Heart left ventricle (tissue), 16 donors: ENCODE measurements around the gene MAML3. TPM values are rescaled to one million over a fixed set of nuclear protein-coding genes. Genes with fewer than 3 reads are reported as not detected.
"Not testable (repeated sequence)": the region's sequence is repeated elsewhere in the genome, so short reads cannot be mapped to it uniquely, and the experiment has no call there.

Experiments
- ATAC-seq, 4 donors: fragments of 200-7000 bp; cut with Tn5 transposase; one replicate each; pipeline ENCODE4 v1.9.1; 2020 to 2022; ENCODE audit warnings: moderate library complexity in 4 of 4, mild to moderate bottlenecking in 3 of 4, moderate number of reproducible peaks in 1 of 4
- DNase-seq, 5 donors: peaks; one replicate each; pipeline ENCODE4 v3.0.0-alpha.2; 2020
- H3K27ac ChIP-seq, 12 donors: fragments of 200-600 bp; sonication (generic) in 4 of 12; one replicate each; pipeline versions ENCODE4 v1.5.0 to v1.8.0; 2016 to 2022; ENCODE audit warnings: mild to moderate bottlenecking in 2 of 12
- H3K27me3 ChIP-seq, 9 donors: fragments of 200-600 bp; sonication (generic) in 2 of 9; one replicate each; pipeline versions ENCODE4 v1.5.1 to v1.8.0; 2016 to 2022; ENCODE audit warnings: mild to moderate bottlenecking in 3 of 9
- H3K36me3 ChIP-seq, 9 donors: fragments of 200-600 bp; sonication (generic) in 2 of 9; one replicate each; pipeline versions ENCODE4 v1.5.0 to v1.8.0; 2018 to 2022; ENCODE audit warnings: mild to moderate bottlenecking in 2 of 9
- H3K4me1 ChIP-seq, 12 donors: fragments of 200-600 bp; sonication (generic) in 4 of 12; one replicate each; pipeline versions ENCODE4 v1.5.0 to v1.8.0; 2016 to 2022; ENCODE audit warnings: mild to moderate bottlenecking in 3 of 12
- H3K4me3 ChIP-seq, 12 donors: fragments of 200-600 bp; sonication (generic) in 4 of 12; one replicate each; pipeline versions ENCODE4 v1.5.0 to v1.8.0; 2017 to 2022; ENCODE audit warnings: mild to moderate bottlenecking in 9 of 12, moderate library complexity in 4 of 12
- H3K9me3 ChIP-seq, 12 donors: fragments of 200-600 bp; sonication (generic) in 4 of 12; one replicate each; pipeline versions ENCODE4 v1.5.0 to v1.8.0; 2016 to 2022; ENCODE audit warnings: mild to moderate bottlenecking in 1 of 12
- CTCF ChIP-seq, 12 donors: fragments of 200-600 bp; sonication (generic) in 4 of 12; IDR thresholded peaks; one replicate each; pipeline versions ENCODE4 v1.5.0 to v1.8.0; 2018 to 2022; ENCODE audit warnings: antibody characterized with exemption in 12 of 12, mild to moderate bottlenecking in 5 of 12
- POLR2A ChIP-seq, 2 donors: fragments of 450-650 bp; IDR thresholded peaks; one replicate each; pipeline ENCODE4 v1.6.1; 2017; ENCODE audit warnings: antibody characterized with exemption in 2 of 2, mild to moderate bottlenecking in 2 of 2, moderate library complexity in 2 of 2
- WGBS, 4 donors: extraction: QIAGEN DNeasy Blood & Tissue Kit in 2 of 4; methylation state at CpG; one replicate each; pipeline versions ENCODE4 v1.1.5 to v1.1.7; 2013 to 2018; 5-methylcytosine and 5-hydroxymethylcytosine counted together
- intact Hi-C, 10 donors: fragments of 100-400 bp; cut with DNase I; formaldehyde crosslinking; loops; one replicate each; pipeline versions ENCODE4 v1.11.1 to v1.14.2; 2022
- polyA plus RNA-seq, 2 donors: library from polyadenylated mRNA; stranded (reverse); fragments of 200-250 nt; gene quantifications; one replicate each; pipeline ENCODE4 v1.2.3, GENCODE V29; 2013
- total RNA-seq, 9 donors: library from RNA; depleted of rRNA in 2 of 9; stranded (reverse); fragments of >200 nt in 2 of 9; fragmentation: NEBNext Ultra II Directional in 3 of 9; extraction: Animal tissue kit (Norgen Biotek cat#: 25700) in 3 of 9; gene quantifications; one replicate each; pipeline versions ENCODE4 v1.1.0 to v1.2.4, GENCODE V29; 2016 to 2023
- donor health status: ischemic (EF 13 %, LVEDD 7.1; RV severe dilation, severe dysfunction).
- donor health status: healthy with polysubstance abuse.
- donor health status: DM: no; HTN: yes; CAD: no.
- donor health status: DM: no; HTN: no; CAD: no.
- donor health status: ischemic (EF 25% LVEDD 6.9; RV normal size, moderate dysfunction).
- donor health status: ischemic (EF 25% LVEDD 5.7; RV mildly dilated, moderate dysfunction).
- donor health status: healthy.
- donor health status: DM: yes; HTN: yes; CAD: no.
- donor health status: ischemic (EF 35%, LVEDD 5.7; RV mildly dilated, moderate dysfunction).
- donor health status: nonischemic (EF 11% LVEDD 7.7; RV severe dilation, severe dysfunction).
- donor health status: DM: yes; HTN: yes; CAD: no.
- donor health status: PGD.
- donor health status: ischemic (EF 29% LVEDD 5.4; RV normal size, mild dysfunction).
- donor health status: nonischemic (EF 23%, LVEDD 6.1; RV moderate dilation, normal function).

MAML3 gene
- total and polyA plus RNA-seq, 11 donors: 0.76 to 5.9 (median 2.4) TPM

- ATAC-seq: peak in 1 of 4 donors; percentile 18
- Histone ChIP-seq H3K36me3 (no peaks in the 10 kb centered on the region), H3K27me3 (no peaks in the 10 kb centered on the region), H3K9me3 (no peaks in the 10 kb centered on the region), H3K4me3 (no peak overlapping the region), H3K4me1 (peaks cover 0 to 33% (median 9%) of the 10 kb centered on the region in 12 donors), H3K27ac (peak overlapping the region in 1 of 12 donors; percentile 70)
- 83 to 91% (median 90%) methylated on average over 5 of the region's 5 CpGs for WGBS, 4 donors
- TF ChIP-seq POLR2A (IDR thresholded peaks at IDR 0.05) (no peak), CTCF (IDR thresholded peaks at IDR 0.05) (no peak)
- intact Hi-C loops: no loop called here
- no peak for DNase-seq
Measured at GRCh38 chr4:139950568-139950967, 203.4 kb downstream of the MAML3 start.

- H3K4me1 ChIP-seq: peaks cover 0 to 19% (median 11%) of the 10 kb centered on the region in 12 donors
- intact Hi-C loops: loop anchor here in 1 of 10 donors (5.0 kb wide), 1 partner anchor 58 kb away; no protein-coding TSS in a partner anchor
- not testable (repeated sequence) for H3K27me3 ChIP-seq, H3K27ac ChIP-seq, ATAC-seq, DNase-seq, H3K4me3 ChIP-seq, H3K36me3 ChIP-seq, H3K9me3 ChIP-seq
- 58 to 71% (median 67%) methylated on average over 2 of the region's 2 CpGs for WGBS, 4 donors
Measured at GRCh38 chr4:139944916-139945315, 209.1 kb downstream of the MAML3 start.

- TF ChIP-seq CTCF (IDR thresholded peaks at IDR 0.05): no peak
- TF ChIP-seq POLR2A (IDR thresholded peaks at IDR 0.05): no peak
- ATAC-seq: no peak
- 53 to 74% (median 68%) methylated on average over 2 of the region's 2 CpGs for WGBS, 4 donors
- Histone ChIP-seq H3K9me3 (no peaks in the 10 kb centered on the region), H3K27ac (no peak overlapping the region), H3K27me3 (no peaks in the 10 kb centered on the region), H3K4me3 (no peak overlapping the region), H3K36me3 (no peaks in the 10 kb centered on the region), H3K4me1 (peaks cover 0 to 19% (median 11%) of the 10 kb centered on the region in 12 donors)
- intact Hi-C loops: no loop called here
- no peak for DNase-seq
Measured at GRCh38 chr4:139943277-139943676, 210.7 kb downstream of the MAML3 start.

GRCh38 chr4:139942241-139942640, 211.7 kb downstream of the MAML3 start:
- no peaks in the 10 kb centered on the region for H3K36me3 ChIP-seq
- H3K27ac ChIP-seq: no peak overlapping the region
- H3K4me3 ChIP-seq: no peak overlapping the region
- no peaks in the 10 kb centered on the region for H3K9me3 ChIP-seq
- DNase-seq (no peak), ATAC-seq (peak; percentile 63 to 84 (median 72))
- peaks cover 0 to 13% (median 7%) of the 10 kb centered on the region in 12 donors for H3K4me1 ChIP-seq
- TF ChIP-seq POLR2A (IDR thresholded peaks at IDR 0.05): no peak
- no peak for TF ChIP-seq CTCF (IDR thresholded peaks at IDR 0.05)
- intact Hi-C loops: no loop called here
- no peaks in the 10 kb centered on the region for H3K27me3 ChIP-seq
- 47 to 58% (median 49%) methylated on average over 3 of the region's 3 CpGs for WGBS, 4 donors

GRCh38 chr4:139940600-139940999, 213.4 kb downstream of the MAML3 start:
- no peak for DNase-seq
- intact Hi-C loops: no loop called here
- H3K27ac ChIP-seq: no peak overlapping the region
- no peaks in the 10 kb centered on the region for H3K36me3 ChIP-seq
- no peaks in the 10 kb centered on the region for H3K9me3 ChIP-seq
- ATAC-seq: no peak
- TF ChIP-seq POLR2A (IDR thresholded peaks at IDR 0.05): no peak
- TF ChIP-seq CTCF (IDR thresholded peaks at IDR 0.05): no peak
- 95 to 98% (median 96%) methylated on average over 2 of the region's 2 CpGs for WGBS, 4 donors
- H3K4me1 ChIP-seq: peaks cover 0 to 9% (median 0%) of the 10 kb centered on the region in 12 donors
- H3K4me3 ChIP-seq: no peak overlapping the region
- no peaks in the 10 kb centered on the region for H3K27me3 ChIP-seq
